ENCODE results near the gene CHMP2A. TPM values are rescaled to one million over a fixed set of nuclear protein-coding genes. Genes with fewer than 3 reads are reported as not detected.

Gene CHMP2A
- total and polyA plus RNA-seq, 2 experiments from 2014 or later = 92.2 to 145 TPM

- Histone ChIP-seq H2AFZ (no peak overlapping the region), H3K27me3 (ENCODE audit: insufficient read depth) (peaks cover 48% of the 10 kb centered on the region), H3K36me3 (ENCODE audit: insufficient read depth) (no peaks in the 10 kb centered on the region), H3F3A (replicated peaks; ENCODE audit: low read depth) (peaks cover 21% of the 10 kb centered on the region), H3K4me2 (peak overlapping the region; percentile 93), H4K20me1 (replicated peaks; ENCODE audit: insufficient read depth) (no peaks in the 10 kb centered on the region), H3K9me2 (ENCODE audit: insufficient read depth) (peaks cover 5% of the 10 kb centered on the region; the same call in 1 of the 2 replicates), H3K27ac (ENCODE audit: low read depth) (no peak overlapping the region), H3K79me2 (replicated peaks; ENCODE audit: insufficient read depth) (no peaks in the 10 kb centered on the region), H3K4me3 (peak overlapping the region; percentile 65), H3K4me1 (ENCODE audit: insufficient read depth) (peaks cover 14% of the 10 kb centered on the region; the same call in 1 of the 2 replicates)
- Mint-ChIP-seq H3K27ac (no peak overlapping the region), H3K9me3 (no peaks in the 10 kb centered on the region; the same call in 2 of the 3 replicates), H3K36me3 (ENCODE audit: low read depth) (peaks cover 22% of the 10 kb centered on the region), H3K4me3 (peak overlapping the region; percentile 80), H3K27me3 (ENCODE audit: insufficient read depth, low read depth, poor library complexity) (peaks cover 43% of the 10 kb centered on the region), H3K4me1 (peaks cover 19% of the 10 kb centered on the region)
- no peak for TF ChIP-seq POLR2AphosphoS5 (IDR thresholded peaks at IDR 0.05; ENCODE audit: low read depth)
- no peak for TF ChIP-seq ZNF114 (CRISPR knock-in tag; IDR thresholded peaks at IDR 0.05)
- no peak for TF ChIP-seq STAT1 (IDR thresholded peaks at IDR 0.05; ENCODE audit: unreplicated experiment)
- TF ChIP-seq EZH2 (IDR thresholded peaks at IDR 0.05; ENCODE audit: low read depth, unreplicated experiment) = no peak
- no peak for TF ChIP-seq ZNF462 (CRISPR knock-in tag; IDR thresholded peaks at IDR 0.05)
- no peak for TF ChIP-seq ETS1 (IDR thresholded peaks at IDR 0.05)
- TF ChIP-seq EZH2phosphoT487 (IDR thresholded peaks at IDR 0.05; ENCODE audit: unreplicated experiment) = no peak
- no peak for TF ChIP-seq CREB1 (CRISPR knock-in tag; IDR thresholded peaks at IDR 0.05; ENCODE audit: low read depth)
- TF ChIP-seq JUNB (IDR thresholded peaks at IDR 0.05; ENCODE audit: unreplicated experiment) = no peak
- TF ChIP-seq REST (IDR thresholded peaks at IDR 0.05; ENCODE audit: unreplicated experiment) = no peak
- TF ChIP-seq NANOG (IDR thresholded peaks at IDR 0.05; ENCODE audit: borderline replicate concordance) = no peak
- TF ChIP-seq ZNF331 (CRISPR knock-in tag; IDR thresholded peaks at IDR 0.05; ENCODE audit: low read depth) = no peak
- no peak for TF ChIP-seq CTCF (conservative IDR thresholded peaks at IDR 0.05; ENCODE audit: low read depth in 2 of 2)
- no peak for ATAC-seq
- no peak for DNase-seq (ENCODE audit: low spot score)
These were observed 8.9 kb upstream of the CHMP2A start for GRCh38 chr19:58563823-58564222.

All from GM23338 (cell line).